ENCODE results near the gene IPO7.

DNA sequence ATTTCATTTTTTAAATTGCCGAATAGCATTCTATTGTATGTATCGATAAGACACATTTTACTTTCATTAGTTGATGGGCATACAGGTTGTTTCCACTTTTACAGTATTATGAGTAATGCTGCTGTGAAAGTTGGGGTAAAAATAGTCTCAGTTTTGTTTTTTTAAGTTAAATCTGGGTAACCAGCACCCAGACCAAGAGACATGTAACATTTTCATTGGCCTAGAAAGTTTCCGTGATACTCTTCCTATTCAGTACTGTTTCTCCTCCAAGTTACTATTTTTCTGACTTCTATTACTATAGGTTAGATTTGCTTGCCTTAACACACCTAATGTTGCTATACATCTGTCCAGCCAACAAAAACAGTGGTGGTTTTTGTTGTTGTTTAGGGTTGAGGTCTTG, 12.3 kb downstream of the IPO7 start:
- TF ChIP-seq, protein P1, sequence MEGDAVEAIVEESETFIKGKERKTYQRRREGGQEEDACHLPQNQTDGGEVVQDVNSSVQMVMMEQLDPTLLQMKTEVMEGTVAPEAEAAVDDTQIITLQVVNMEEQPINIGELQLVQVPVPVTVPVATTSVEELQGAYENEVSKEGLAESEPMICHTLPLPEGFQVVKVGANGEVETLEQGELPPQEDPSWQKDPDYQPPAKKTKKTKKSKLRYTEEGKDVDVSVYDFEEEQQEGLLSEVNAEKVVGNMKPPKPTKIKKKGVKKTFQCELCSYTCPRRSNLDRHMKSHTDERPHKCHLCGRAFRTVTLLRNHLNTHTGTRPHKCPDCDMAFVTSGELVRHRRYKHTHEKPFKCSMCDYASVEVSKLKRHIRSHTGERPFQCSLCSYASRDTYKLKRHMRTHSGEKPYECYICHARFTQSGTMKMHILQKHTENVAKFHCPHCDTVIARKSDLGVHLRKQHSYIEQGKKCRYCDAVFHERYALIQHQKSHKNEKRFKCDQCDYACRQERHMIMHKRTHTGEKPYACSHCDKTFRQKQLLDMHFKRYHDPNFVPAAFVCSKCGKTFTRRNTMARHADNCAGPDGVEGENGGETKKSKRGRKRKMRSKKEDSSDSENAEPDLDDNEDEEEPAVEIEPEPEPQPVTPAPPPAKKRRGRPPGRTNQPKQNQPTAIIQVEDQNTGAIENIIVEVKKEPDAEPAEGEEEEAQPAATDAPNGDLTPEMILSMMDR (IDR thresholded peaks at IDR 0.05): no peak
- TF ChIP-seq POLR2A (IDR thresholded peaks at IDR 0.05): no peak

Measured in breast epithelium (tissue), 3 donors.